ENCODE results near the gene EFR3B. TPM values are rescaled to one million over a fixed set of nuclear protein-coding genes. Genes with fewer than 3 reads are reported as not detected.

EFR3B gene
- total RNA-seq, 1 donor, result under 0.01 TPM

- no peak overlapping the region for H3K4me3 ChIP-seq (ENCODE audit: low read depth, low read length)
- DNase-seq (ENCODE audit: low read depth), result no peak
- TF ChIP-seq CTCF (IDR thresholded peaks at IDR 0.05; ENCODE audit: insufficient read depth, low read depth, low read length), result no peak
These were observed 18.5 kb upstream of the EFR3B start for GRCh38 chr2:25023333-25023732.

- DNase-seq (ENCODE audit: low read depth), result no peak
- no peak overlapping the region for H3K4me3 ChIP-seq (ENCODE audit: low read depth, low read length)
- no peak for TF ChIP-seq CTCF (IDR thresholded peaks at IDR 0.05; ENCODE audit: insufficient read depth, low read depth, low read length)
These were observed 16.5 kb upstream of the EFR3B start for GRCh38 chr2:25025229-25026007.

- no peak overlapping the region for H3K4me3 ChIP-seq (ENCODE audit: low read depth, low read length)
- TF ChIP-seq CTCF (IDR thresholded peaks at IDR 0.05; ENCODE audit: insufficient read depth, low read depth, low read length), result no peak
- no peak for DNase-seq (ENCODE audit: low read depth)
These were observed 15.8 kb upstream of the EFR3B start for GRCh38 chr2:25026008-25026530.

GRCh38 chr2:25029183-25029554, 12.7 kb upstream of the EFR3B start:
- no peak for TF ChIP-seq CTCF (IDR thresholded peaks at IDR 0.05; ENCODE audit: insufficient read depth, low read depth, low read length)
- DNase-seq (ENCODE audit: low read depth), result no peak

GRCh38 chr2:25030702-25031101, 11.2 kb upstream of the EFR3B start:
- DNase-seq (ENCODE audit: low read depth), result no peak
- TF ChIP-seq CTCF (IDR thresholded peaks at IDR 0.05; ENCODE audit: insufficient read depth, low read depth, low read length), result no peak
- H3K4me3 ChIP-seq (ENCODE audit: low read depth, low read length), result no peak overlapping the region

More at GRCh38 chr2:25029183-25029554, 12.7 kb upstream of the EFR3B start:
- no peak overlapping the region for H3K4me3 ChIP-seq (ENCODE audit: low read depth, low read length)

- H3K4me3 ChIP-seq (ENCODE audit: low read depth, low read length), result no peak overlapping the region
- peak; percentile 8 for DNase-seq (ENCODE audit: low read depth)
- no peak for TF ChIP-seq CTCF (IDR thresholded peaks at IDR 0.05; ENCODE audit: insufficient read depth, low read depth, low read length)
These were observed 9.8 kb upstream of the EFR3B start for GRCh38 chr2:25032094-25032493.

Measured in fibroblast of villous mesenchyme (primary cell).